H1 (cell line): ENCODE results near the gene MEX3B. TPM values are rescaled to one million over a fixed set of nuclear protein-coding genes. Genes with fewer than 3 reads are reported as not detected.

Source experiments
- CTCF ChIA-PET: fragments of 300-600 bp; sonication (Branson Sonifier 250); formaldehyde crosslinking; loops from one replicate; lab custom pipeline; 2021; ENCODE audit not compliant: partially characterized antibody; lab: Charles Lee
- POLR2A ChIA-PET: fragments of 300-600 bp; sonication (Branson Sonifier 250); formaldehyde crosslinking; loops from one replicate; lab custom pipeline; 2021; ENCODE audit warnings: inconsistent platforms; ENCODE audit not compliant: partially characterized antibody; lab: Charles Lee
- DNase-seq, 2 experiments: peaks; one replicate each; pipeline versions ENCODE4 v3.0.0 to v3.0.0-alpha.2; 2010 to 2022; ENCODE audit warnings: low spot score in 2 of 2, low read depth in 1 of 2, mixed read lengths in 1 of 2
- FAIRE-seq: peaks from 2 replicates; lab custom pipeline; 2011; peaks lifted over from hg19 to GRCh38; lab: Jason Lieb, UNC
- H2AFZ ChIP-seq: 2 replicates; pipeline ENCODE4 v1.8.1; 2012; ENCODE audit warnings: low read length, inconsistent platforms
- H2AK5ac ChIP-seq: 2 replicates; pipeline ENCODE4 v1.6.1; 2013; ENCODE audit warnings: low read depth, low read length
- H2BK120ac ChIP-seq: replicated peaks from 2 replicates; pipeline ENCODE3; 2013; ENCODE audit warnings: low read depth, low read length, inconsistent platforms
- H2BK12ac ChIP-seq: 2 replicates; pipeline ENCODE4 v1.6.1; 2013; ENCODE audit warnings: low read depth, low read length
- H2BK15ac ChIP-seq: 2 replicates; pipeline ENCODE4 v1.6.1; 2013; ENCODE audit warnings: low read length
- H2BK20ac ChIP-seq: 2 replicates; pipeline ENCODE4 v1.6.1; 2013; ENCODE audit warnings: low read length
- H2BK5ac ChIP-seq: 2 replicates; pipeline ENCODE4 v1.6.1; 2013; ENCODE audit warnings: low read depth, low read length
- H3K14ac ChIP-seq: 2 replicates; pipeline ENCODE4 v1.6.1; 2013; ENCODE audit warnings: inconsistent platforms; ENCODE audit not compliant: insufficient read length
- H3K18ac ChIP-seq: 2 replicates; pipeline ENCODE4 v1.6.1; 2013; ENCODE audit warnings: low read length; ENCODE audit errors: extremely low read depth
- H3K23ac ChIP-seq: 2 replicates; pipeline ENCODE4 v1.6.1; 2013; ENCODE audit warnings: inconsistent platforms; ENCODE audit not compliant: insufficient read length
- H3K23me2 ChIP-seq: 2 replicates; pipeline ENCODE4 v1.6.1; 2013; ENCODE audit warnings: low read depth, low read length
- H3K27ac ChIP-seq: 2 replicates; pipeline ENCODE4 v1.6.1; 2011; ENCODE audit warnings: low read depth, low read length, inconsistent platforms
- H3K27me3 ChIP-seq, 4 experiments: replicated peaks in 1 of 4; 1 replicate in 1 of 4; 2 replicates in 3 of 4; pipeline versions ENCODE4 v1.6.1 to v1.8.1; 2011 to 2013; ENCODE audit warnings: low read length in 3 of 4, mild to moderate bottlenecking in 3 of 4, inconsistent platforms in 2 of 4, mixed read lengths in 2 of 4, moderate library complexity in 1 of 4; ENCODE audit not compliant: control insufficient read depth in 3 of 4, insufficient read depth in 3 of 4; ENCODE audit errors: extremely low read depth in 1 of 4
- H3K36me3 ChIP-seq, 4 experiments: 2 replicates each; pipeline versions ENCODE4 v1.6.1 to v1.8.1; 2011 to 2013; ENCODE audit warnings: mild to moderate bottlenecking in 4 of 4, low read length in 3 of 4, moderate library complexity in 2 of 4, control low read depth in 1 of 4, inconsistent platforms in 1 of 4; ENCODE audit not compliant: insufficient read depth in 4 of 4, control insufficient read depth in 2 of 4
- H3K4ac ChIP-seq: replicated peaks from 2 replicates; pipeline ENCODE3; 2013; ENCODE audit warnings: low read length, low read depth, mixed read lengths, inconsistent platforms; ENCODE audit not compliant: insufficient read length
- H3K4me1 ChIP-seq, 4 experiments: replicated peaks in 1 of 4; 1 replicate in 1 of 4; 2 replicates in 3 of 4; pipeline versions ENCODE4 v1.6.1 to v1.8.1; 2011 to 2013; ENCODE audit warnings: low read length in 3 of 4, inconsistent platforms in 2 of 4, mixed read lengths in 1 of 4; ENCODE audit not compliant: insufficient read depth in 4 of 4, control insufficient read depth in 3 of 4
- H3K4me2 ChIP-seq, 2 experiments: 2 replicates each; pipeline versions ENCODE4 v1.6.1 to v1.8.1; 2011 to 2013; ENCODE audit warnings: low read depth in 2 of 2, low read length in 2 of 2, control low read depth in 1 of 2, inconsistent platforms in 1 of 2, mild to moderate bottlenecking in 1 of 2; ENCODE audit not compliant: insufficient read depth in 1 of 2
- H3K4me3 ChIP-seq, 4 experiments: fragments of 200-600, 300-600 bp in 1 of 4; sonication (generic), shearing (Covaris generic), sonication (Bioruptor Twin) in 1 of 4; 2 replicates each; pipeline versions ENCODE4 v1.5.1 to v1.8.1; 2011 to 2016; ENCODE audit warnings: low read length in 4 of 4, low read depth in 3 of 4, control low read depth in 2 of 4, inconsistent platforms in 2 of 4, mild to moderate bottlenecking in 2 of 4, mixed read lengths in 1 of 4, moderate library complexity in 1 of 4; ENCODE audit not compliant: insufficient read depth in 2 of 4; ENCODE audit errors: extremely low read depth in 1 of 4
- H3K56ac ChIP-seq: replicated peaks from 2 replicates; pipeline ENCODE3; 2013; ENCODE audit warnings: low read depth, mild to moderate bottlenecking, mixed read lengths, low read length, inconsistent platforms; ENCODE audit not compliant: insufficient read length
- H3K79me1 ChIP-seq: 2 replicates; pipeline ENCODE4 v1.6.1; 2013; ENCODE audit warnings: low read depth, low read length, control low read depth
- H3K79me2 ChIP-seq, 2 experiments: 2 replicates each; pipeline versions ENCODE4 v1.6.1 to v1.8.1; 2012 to 2013; ENCODE audit warnings: low read length in 2 of 2, mild to moderate bottlenecking in 2 of 2, inconsistent platforms in 1 of 2; ENCODE audit not compliant: insufficient read depth in 2 of 2, control insufficient read depth in 1 of 2
- H3K9ac ChIP-seq, 4 experiments: replicated peaks in 1 of 4; 1 replicate in 1 of 4; 2 replicates in 3 of 4; pipeline versions ENCODE4 v1.6.1 to v1.8.1; 2011 to 2013; ENCODE audit warnings: low read depth in 3 of 4, low read length in 3 of 4, control low read depth in 2 of 4, mild to moderate bottlenecking in 2 of 4, moderate library complexity in 2 of 4, inconsistent platforms in 1 of 4; ENCODE audit errors: extremely low read depth in 1 of 4
- H3K9me3 ChIP-seq, 2 experiments: 2 replicates each; pipeline versions ENCODE4 v1.6.1 to v1.8.1; 2012 to 2013; ENCODE audit warnings: mild to moderate bottlenecking in 2 of 2, moderate library complexity in 2 of 2, control low read depth in 1 of 2, inconsistent platforms in 1 of 2, low read depth in 1 of 2, low read length in 1 of 2, mixed read lengths in 1 of 2; ENCODE audit not compliant: insufficient read depth in 2 of 2
- H4K20me1 ChIP-seq, 2 experiments: replicated peaks in 1 of 2; 2 replicates each; pipeline versions ENCODE3 to v1.8.1; 2011 to 2013; ENCODE audit warnings: inconsistent platforms in 2 of 2, low read length in 2 of 2, mild to moderate bottlenecking in 1 of 2; ENCODE audit not compliant: insufficient read depth in 2 of 2, control insufficient read depth in 1 of 2
- H4K5ac ChIP-seq: 2 replicates; pipeline ENCODE4 v1.6.1; 2013; ENCODE audit warnings: low read length, low read depth, mixed read lengths, inconsistent platforms; ENCODE audit not compliant: insufficient read length
- H4K8ac ChIP-seq: 2 replicates; pipeline ENCODE4 v1.8.0; 2013; ENCODE audit warnings: mild to moderate bottlenecking, moderate library complexity, low read length, inconsistent platforms; ENCODE audit not compliant: insufficient read depth; ENCODE audit errors: extremely low read depth
- H4K91ac ChIP-seq: replicated peaks from 2 replicates; pipeline ENCODE3; 2013; ENCODE audit warnings: low read length, mixed read lengths, inconsistent platforms; ENCODE audit not compliant: insufficient read length
- CTBP2 ChIP-seq: IDR thresholded peaks from 2 replicates; pipeline ENCODE4 v1.7.0; 2011; ENCODE audit warnings: borderline replicate concordance, mild to moderate bottlenecking, moderate library complexity, mixed read lengths, low read length; ENCODE audit not compliant: insufficient read depth, insufficient read length
- EGR1 ChIP-seq: IDR thresholded peaks from 2 replicates; pipeline ENCODE4 v1.6.1; 2011; ENCODE audit warnings: low read depth, low read length, borderline replicate concordance
- NANOG ChIP-seq: IDR thresholded peaks from 2 replicates; pipeline ENCODE4 v1.6.1; 2011; ENCODE audit warnings: low read length, low read depth, mild to moderate bottlenecking, inconsistent platforms; ENCODE audit not compliant: insufficient read depth, poor library complexity, severe bottlenecking
- RBBP5 ChIP-seq: IDR thresholded peaks from 2 replicates; pipeline ENCODE4 v1.7.1; 2012; ENCODE audit warnings: low read depth, mild to moderate bottlenecking, inconsistent platforms, low read length, moderate library complexity, borderline replicate concordance
- SIN3A ChIP-seq, 2 experiments: IDR thresholded peaks in 1 of 2; conservative IDR thresholded peaks in 1 of 2; 2 replicates each; pipeline ENCODE4 v1.6.1; 2011 to 2012; ENCODE audit warnings: low read length in 2 of 2, improper control_type of control experiment in 1 of 2, low read depth in 1 of 2, mild to moderate bottlenecking in 1 of 2
- SRF ChIP-seq: IDR thresholded peaks from 2 replicates; pipeline ENCODE4 v1.6.1; 2011; ENCODE audit warnings: mild to moderate bottlenecking, low read depth, low read length, moderate library complexity
- SUZ12 ChIP-seq: fragments of 200-600 bp; sonication (generic); IDR thresholded peaks from 2 replicates; pipeline ENCODE4 v1.6.1; 2012; ENCODE audit warnings: mild to moderate bottlenecking, inconsistent platforms, low read length, moderate library complexity, mixed read lengths
- TAF1 ChIP-seq: IDR thresholded peaks from 2 replicates; pipeline ENCODE4 v1.6.1; 2011; ENCODE audit warnings: mild to moderate bottlenecking, low read depth, low read length
- WGBS, 2 experiments: shearing (Covaris generic) in 1 of 2; methylation state at CpG; one replicate each; pipeline versions ENCODE4 v1.1.6 to v1.1.7; 2013 to 2015; ENCODE audit warnings: low lambda C conversion rate in 2 of 2, mixed read lengths in 2 of 2, inconsistent platforms in 1 of 2, low coverage in 1 of 2, missing lambda C conversion rate in 1 of 2; ENCODE audit not compliant: insufficient replicate concordance in 2 of 2, insufficient coverage in 1 of 2, insufficient read length in 1 of 2; ENCODE audit errors: extremely low coverage in 1 of 2, missing lambda C conversion rate in 1 of 2; 5-methylcytosine and 5-hydroxymethylcytosine counted together
- polyA plus RNA-seq, 7 experiments: library from polyadenylated mRNA; depleted of rRNA in 3 of 7; stranded (reverse) in 5 of 7; unstranded in 2 of 7; fragments of >200 nt in 5 of 7; fragments of 200-250 nt in 2 of 7; gene quantifications; 1 replicate in 5 of 7; 2 replicates in 1 of 7; 4 replicates in 1 of 7; pipeline versions ENCODE4 v1.2.1 to v1.2.3, GENCODE V29; 2011 to 2013; ENCODE audit warnings: missing spikeins in 2 of 7, mixed read lengths in 2 of 7
- total RNA-seq: library from RNA; stranded (reverse); fragmentation: NEBNext Ultra II Directional; extraction: Animal tissue kit (Norgen Biotek cat#: 25700); gene quantifications from 2 replicates; pipeline ENCODE4 v1.2.1, GENCODE V29; 2021
- TF ChIP-seq, protein P1 (sequence below), 3 experiments: IDR thresholded peaks; 1 replicate in 2 of 3; 2 replicates in 1 of 3; pipeline versions ENCODE4 v1.5.1 to v1.6.1; 2011; ENCODE audit warnings: low read length in 3 of 3, mild to moderate bottlenecking in 3 of 3, inconsistent platforms in 2 of 3, low read depth in 1 of 3, moderate library complexity in 1 of 3; ENCODE audit not compliant: insufficient read depth in 1 of 3; ENCODE audit errors: control extremely low read depth in 1 of 3
- TF ChIP-seq, protein P2 (sequence below): IDR thresholded peaks from 2 replicates; pipeline ENCODE4 v1.6.1; 2011; ENCODE audit warnings: low read length, improper control_type of control experiment

Gene MEX3B
- total and polyA plus RNA-seq, 2 of the 8 experiments (the other 6 are each of a cell fraction or from before 2014, with no cell fraction given), result 8.0 to 15.9 TPM

DNA sequence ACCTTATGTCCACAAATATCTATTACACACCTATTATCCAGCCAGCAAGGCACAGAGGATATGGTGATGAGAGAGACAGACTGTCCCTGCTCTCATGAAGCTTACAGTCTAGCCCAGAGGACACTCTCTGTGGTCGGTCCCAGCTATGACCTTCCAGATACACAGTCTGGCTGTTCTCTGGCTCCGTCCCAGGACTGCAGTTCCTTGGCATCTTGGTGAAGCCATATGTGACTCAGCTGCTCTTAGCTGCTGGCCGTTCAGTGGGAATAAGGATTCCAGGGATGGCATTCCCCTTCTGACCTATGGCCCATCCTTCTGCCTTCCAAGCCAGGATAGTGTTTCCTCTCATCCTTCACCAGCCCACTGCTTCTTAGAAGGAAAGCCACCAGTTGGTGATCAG lies 30.8 kb downstream of the MEX3B start:
- Histone ChIP-seq H3K4me3 (no peak overlapping the region), H3K14ac (no peak overlapping the region), H3K18ac (no peak overlapping the region), H2BK15ac (no peak overlapping the region), H3K79me2 (no peaks in the 10 kb centered on the region), H4K91ac (no peak overlapping the region), H3K4me2 (no peak overlapping the region), H3K23me2 (no peaks in the 10 kb centered on the region), H3K4me1 (no peaks in the 10 kb centered on the region), H3K23ac (no peak overlapping the region), H3K27me3 (no peaks in the 10 kb centered on the region), H3K56ac (no peak overlapping the region), H3K27ac (no peak overlapping the region), H3K9ac (no peak overlapping the region), H3K79me1 (no peaks in the 10 kb centered on the region), H3K9me3 (no peaks in the 10 kb centered on the region), H3K36me3 (no peaks in the 10 kb centered on the region), H4K5ac (no peak overlapping the region), H4K8ac (no peak overlapping the region), H2BK20ac (no peak overlapping the region), H2AK5ac (no peak overlapping the region), H4K20me1 (no peaks in the 10 kb centered on the region), H3K4ac (no peak overlapping the region), H2BK5ac (no peak overlapping the region), H2BK120ac (no peak overlapping the region), H2AFZ (no peak overlapping the region), H2BK12ac (no peak overlapping the region)
- CTCF ChIA-PET, result interaction anchor here (0.7 to 2.2 kb wide), 2 partner anchors 9 to 12 kb away, joined by 3 to 5 read pairs; no protein-coding TSS in a partner anchor
- POLR2A ChIA-PET, result no interaction called here
- DNase-seq (no peak), FAIRE-seq (no peak)
- 90% methylated on average over 3 of the region's 3 CpGs; no CpG with 5 or more reads in 1 of the 2 experiments for WGBS, 2 experiments
- TF ChIP-seq SRF (no peak), EGR1 (no peak), TAF1 (no peak), SIN3A (conservative IDR thresholded peaks at IDR 0.05 in 1 of 2, IDR thresholded peaks at IDR 0.05 in 1 of 2; ENCODE audit: low read depth in 1 of 2, low read length in 2 of 2) (no peak), SUZ12 (no peak), CTBP2 (no peak), NANOG (no peak), RBBP5 (no peak)
- TF ChIP-seq, protein P1, sequence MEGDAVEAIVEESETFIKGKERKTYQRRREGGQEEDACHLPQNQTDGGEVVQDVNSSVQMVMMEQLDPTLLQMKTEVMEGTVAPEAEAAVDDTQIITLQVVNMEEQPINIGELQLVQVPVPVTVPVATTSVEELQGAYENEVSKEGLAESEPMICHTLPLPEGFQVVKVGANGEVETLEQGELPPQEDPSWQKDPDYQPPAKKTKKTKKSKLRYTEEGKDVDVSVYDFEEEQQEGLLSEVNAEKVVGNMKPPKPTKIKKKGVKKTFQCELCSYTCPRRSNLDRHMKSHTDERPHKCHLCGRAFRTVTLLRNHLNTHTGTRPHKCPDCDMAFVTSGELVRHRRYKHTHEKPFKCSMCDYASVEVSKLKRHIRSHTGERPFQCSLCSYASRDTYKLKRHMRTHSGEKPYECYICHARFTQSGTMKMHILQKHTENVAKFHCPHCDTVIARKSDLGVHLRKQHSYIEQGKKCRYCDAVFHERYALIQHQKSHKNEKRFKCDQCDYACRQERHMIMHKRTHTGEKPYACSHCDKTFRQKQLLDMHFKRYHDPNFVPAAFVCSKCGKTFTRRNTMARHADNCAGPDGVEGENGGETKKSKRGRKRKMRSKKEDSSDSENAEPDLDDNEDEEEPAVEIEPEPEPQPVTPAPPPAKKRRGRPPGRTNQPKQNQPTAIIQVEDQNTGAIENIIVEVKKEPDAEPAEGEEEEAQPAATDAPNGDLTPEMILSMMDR (IDR thresholded peaks at IDR 0.05; ENCODE audit: control extremely low read depth in 1 of 3, insufficient read depth in 1 of 3, low read depth in 1 of 3, low read length in 3 of 3), result no peak
- TF ChIP-seq, protein P2, sequence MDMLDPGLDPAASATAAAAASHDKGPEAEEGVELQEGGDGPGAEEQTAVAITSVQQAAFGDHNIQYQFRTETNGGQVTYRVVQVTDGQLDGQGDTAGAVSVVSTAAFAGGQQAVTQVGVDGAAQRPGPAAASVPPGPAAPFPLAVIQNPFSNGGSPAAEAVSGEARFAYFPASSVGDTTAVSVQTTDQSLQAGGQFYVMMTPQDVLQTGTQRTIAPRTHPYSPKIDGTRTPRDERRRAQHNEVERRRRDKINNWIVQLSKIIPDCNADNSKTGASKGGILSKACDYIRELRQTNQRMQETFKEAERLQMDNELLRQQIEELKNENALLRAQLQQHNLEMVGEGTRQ, result no peak
